ENCODE results near the gene SUCLA2.
"Not testable (repeated sequence)": the region's sequence is repeated elsewhere in the genome, so short reads cannot be mapped to it uniquely, and the experiment has no call there.

The SUCLA2 gene

GRCh38 chr13:47991859-47992258 is 9.2 kb downstream of the SUCLA2 start:
- no peak for DNase-seq (ENCODE audit: low spot score)

DNA sequence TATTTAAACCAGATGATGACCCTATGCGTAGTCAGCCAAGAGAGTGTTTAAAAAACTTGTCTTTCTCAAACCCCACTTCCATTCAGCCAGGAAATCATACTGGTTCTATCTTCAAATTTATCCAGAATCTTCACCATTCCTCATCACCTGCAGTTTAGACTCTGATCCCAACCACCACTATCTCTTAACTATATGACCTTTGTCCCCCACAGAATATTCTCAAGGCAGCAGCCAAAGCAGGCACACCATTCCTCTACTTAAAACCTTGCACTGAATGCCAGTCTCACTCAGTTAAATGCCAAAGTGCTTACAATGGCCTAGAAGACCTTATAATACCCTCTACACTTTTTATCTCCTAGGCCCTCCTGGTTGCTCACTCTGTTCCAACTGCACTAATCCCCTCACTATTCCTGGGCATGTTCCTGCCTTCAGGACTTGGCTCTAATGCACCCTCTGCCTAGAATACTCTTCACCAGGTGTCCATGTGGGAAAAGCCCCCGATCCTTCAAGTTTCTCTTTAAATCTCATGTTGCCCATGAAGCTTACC is 10.1 kb downstream of the SUCLA2 start:
- no peak for DNase-seq (ENCODE audit: low spot score)

GRCh38 chr13:47990427-47990826 is 10.6 kb downstream of the SUCLA2 start:
- DNase-seq (ENCODE audit: low spot score), result no peak

- DNase-seq (ENCODE audit: low spot score), result no peak
Observed at GRCh38 chr13:47983070-47983469, 18.0 kb downstream of the SUCLA2 start.

GRCh38 chr13:47976325-47976724 is 24.7 kb downstream of the SUCLA2 start:
- no peak for DNase-seq (ENCODE audit: low spot score)

DNA sequence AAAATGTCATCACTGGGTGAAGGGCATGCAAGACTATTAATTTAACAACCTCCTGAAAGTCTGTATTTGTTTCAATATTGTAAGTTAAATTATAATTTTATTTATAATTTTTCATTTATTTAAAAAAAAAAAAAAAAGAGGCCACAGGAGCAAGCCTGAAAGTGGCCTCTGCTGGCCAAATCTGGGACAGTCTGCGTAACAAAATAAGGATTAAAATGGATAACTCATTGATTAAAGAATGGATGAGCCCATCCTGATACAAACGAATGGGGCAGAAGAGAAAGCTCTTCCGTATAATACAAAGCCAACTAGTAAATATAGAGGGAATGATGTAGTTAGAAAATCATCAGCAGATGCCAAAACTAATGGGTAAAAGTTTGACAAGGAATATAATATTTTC is 36.2 kb downstream of the SUCLA2 start:
- DNase-seq (ENCODE audit: low spot score), result no peak

DNA sequence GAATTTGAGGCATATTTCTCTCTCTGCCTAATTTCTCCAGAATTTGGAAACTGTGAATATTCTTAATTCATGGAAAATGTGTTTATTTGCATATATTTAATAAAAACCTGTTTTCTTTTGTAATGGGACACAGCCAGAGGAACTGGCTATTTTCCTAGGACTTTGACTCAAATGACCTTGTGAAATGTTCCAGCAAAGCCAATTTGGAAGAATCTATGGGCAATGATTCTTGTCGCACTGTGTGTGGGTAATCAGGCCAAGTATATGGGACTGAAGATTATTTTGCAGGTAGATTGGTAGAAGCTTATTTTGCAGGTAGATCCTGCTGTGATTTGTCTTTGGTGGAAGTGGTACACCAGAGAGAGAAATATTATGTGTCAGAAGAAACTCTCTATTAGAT is 38.8 kb downstream of the SUCLA2 start:
- DNase-seq (ENCODE audit: low spot score), result no peak

DNA sequence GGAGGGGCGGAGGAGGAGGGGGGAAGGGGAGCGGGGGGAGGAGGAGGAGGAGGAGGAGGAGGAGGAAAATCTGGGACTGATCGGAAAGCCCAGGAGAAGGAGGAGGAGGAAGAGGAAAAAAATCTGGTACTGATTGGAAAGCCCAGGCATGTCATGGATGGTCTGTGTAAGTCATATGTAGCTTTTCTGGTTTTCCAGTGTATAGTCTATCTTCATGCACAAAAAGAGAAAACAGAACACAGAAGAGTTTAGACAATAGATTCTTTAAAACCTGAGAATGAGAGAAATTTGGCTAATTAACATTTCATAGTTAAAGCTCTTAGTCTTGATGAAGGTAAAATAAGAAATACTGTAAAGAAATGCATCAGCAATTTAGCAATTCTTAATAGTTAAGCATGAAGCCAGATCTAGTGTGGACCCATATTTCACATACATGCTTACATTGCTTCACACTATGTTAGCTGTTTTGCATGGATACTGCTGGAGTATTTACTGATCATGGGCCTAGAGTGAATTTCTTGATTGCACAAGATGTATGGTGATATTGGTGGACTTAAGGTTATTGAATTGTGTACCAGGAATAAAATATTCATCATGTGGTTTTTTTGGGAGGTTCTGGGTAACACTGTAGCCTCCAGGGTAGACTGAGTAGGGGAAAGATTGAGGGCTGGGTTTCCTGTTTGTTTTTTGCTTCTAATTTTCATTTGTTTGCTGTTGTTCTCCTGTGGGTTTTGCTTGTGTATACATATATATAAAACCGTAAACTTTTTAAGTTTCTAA is 41.4 kb downstream of the SUCLA2 start:
- DNase-seq (ENCODE audit: low spot score), result no peak

DNA sequence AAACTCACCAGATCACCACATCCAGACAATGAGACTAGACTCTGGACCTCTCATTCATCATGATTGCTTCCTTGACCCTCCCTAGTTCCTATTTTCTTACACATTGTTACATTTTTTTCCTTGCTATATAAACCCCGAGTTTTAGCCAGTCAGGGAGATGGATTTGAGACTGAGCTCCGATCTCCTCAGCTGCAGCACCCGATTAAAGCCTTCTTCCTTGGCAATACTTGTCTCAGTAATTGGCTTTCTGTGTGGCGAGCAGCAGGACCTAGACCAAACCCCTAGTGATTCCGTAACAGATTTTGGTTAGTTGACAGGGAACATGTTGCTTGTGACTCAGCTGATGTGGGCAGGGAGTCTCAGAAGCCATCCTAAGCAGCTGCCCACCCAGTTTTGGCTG is 44.0 kb downstream of the SUCLA2 start:
- no peak for DNase-seq (ENCODE audit: low spot score)

DNA sequence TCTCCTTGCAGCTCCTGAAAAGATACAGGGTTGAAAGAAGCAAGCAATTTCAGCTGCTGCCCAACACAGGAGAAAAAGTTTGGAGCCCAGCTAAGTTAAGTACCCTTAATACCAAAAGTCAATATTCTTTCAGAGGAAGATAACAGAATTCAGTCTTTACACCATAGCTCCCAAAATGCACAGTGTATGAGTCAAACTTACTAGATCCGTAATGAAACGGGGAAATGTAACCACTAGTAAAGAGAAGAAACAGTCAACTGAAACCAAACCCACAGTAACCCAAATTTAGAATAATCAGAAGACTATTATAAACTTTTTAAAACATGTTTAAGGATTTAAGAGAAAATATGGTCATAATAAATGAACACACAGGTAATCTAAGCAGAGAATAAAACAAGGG is 45.2 kb downstream of the SUCLA2 start:
- DNase-seq (ENCODE audit: low spot score), result no peak

DNA sequence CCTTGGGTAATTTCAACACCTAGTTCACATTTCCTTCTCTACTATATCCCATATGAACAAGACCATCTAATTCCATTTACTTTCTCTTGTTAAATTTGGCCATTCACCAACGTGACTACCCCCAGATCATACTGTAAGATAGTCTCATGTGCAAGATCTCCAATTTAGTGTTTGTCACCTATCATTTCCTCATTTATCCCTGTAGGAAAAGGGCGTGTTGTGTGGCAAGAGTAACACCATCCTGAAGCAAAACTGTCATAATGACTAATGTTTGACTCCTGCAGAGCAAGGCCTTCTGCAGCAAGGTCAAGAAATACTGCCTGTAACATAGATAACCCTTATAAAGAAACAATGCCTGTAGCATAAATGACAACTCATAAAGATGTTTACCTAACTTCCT is 51.3 kb downstream of the SUCLA2 start:
- DNase-seq (ENCODE audit: low spot score), result no peak

DNA sequence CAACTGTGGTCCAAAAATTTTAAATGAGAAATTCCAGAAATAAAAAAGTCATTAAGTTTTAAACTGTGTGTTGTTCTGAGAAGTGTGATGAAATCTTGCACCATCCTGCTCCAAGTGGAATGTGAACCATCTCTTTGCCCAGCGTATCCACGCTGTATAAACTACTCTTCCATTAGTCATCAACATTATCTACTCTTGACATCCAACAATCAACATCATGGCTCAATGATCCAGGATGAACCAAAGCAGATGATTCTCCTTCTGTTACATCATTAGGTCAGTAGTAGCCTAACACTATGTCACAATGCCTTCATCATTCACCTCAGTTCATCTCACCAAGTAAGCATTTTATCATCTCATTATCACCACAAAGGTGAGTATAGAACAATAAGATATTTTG is 55.3 kb downstream of the SUCLA2 start:
- DNase-seq (ENCODE audit: low spot score), result no peak

GRCh38 chr13:47945146-47945545 is 55.9 kb downstream of the SUCLA2 start:
- DNase-seq (ENCODE audit: low spot score), result not testable (repeated sequence)

- no peak for DNase-seq (ENCODE audit: low spot score)
Observed at GRCh38 chr13:47934371-47934770, 66.7 kb downstream of the SUCLA2 start.

DNA sequence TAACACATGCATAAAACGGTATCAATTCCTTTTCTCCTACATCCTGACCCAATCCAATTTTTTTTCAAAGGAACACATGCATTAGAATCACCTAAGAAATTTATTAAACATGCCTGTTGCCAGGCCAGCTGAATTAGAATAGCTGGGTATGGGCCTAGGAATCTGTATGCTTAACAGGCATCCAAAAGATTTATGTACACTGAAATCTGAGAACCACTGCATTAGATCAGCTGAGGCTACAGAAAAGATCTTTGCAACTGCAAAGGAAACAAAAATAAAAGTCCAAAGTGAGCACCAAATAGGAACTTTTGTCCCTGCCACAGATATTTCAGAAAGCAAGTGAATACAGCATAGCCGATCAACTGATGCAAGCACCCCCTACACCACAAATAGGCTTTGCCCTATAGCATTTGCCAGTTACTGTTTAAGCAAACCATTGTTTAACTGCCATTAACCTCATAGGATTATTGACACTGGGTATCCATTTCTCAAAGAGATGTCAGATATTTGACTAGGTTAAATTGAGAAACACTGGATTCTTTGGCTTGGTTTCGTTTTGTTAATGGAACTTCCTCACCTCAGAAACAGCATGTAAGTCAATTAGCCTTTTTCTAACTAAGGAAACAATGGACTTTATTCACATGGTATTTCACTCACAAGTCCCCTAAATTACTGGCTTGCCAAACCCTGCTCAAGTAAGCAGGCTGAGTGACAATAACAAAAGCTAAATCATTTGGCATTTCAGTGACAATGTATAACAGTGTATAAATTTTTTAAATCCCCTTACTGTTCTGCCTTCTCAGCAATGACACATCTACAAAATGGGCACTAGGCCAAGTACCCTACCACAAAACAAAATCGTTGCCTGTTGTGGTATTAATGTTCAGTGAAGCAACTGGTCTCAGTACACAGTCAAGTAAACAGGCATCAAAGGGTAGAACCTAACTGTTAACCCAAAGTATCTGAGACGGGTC is 67.8 kb downstream of the SUCLA2 start:
- no peak for DNase-seq (ENCODE audit: low spot score)

GRCh38 chr13:47930649-47931165 is 70.4 kb downstream of the SUCLA2 start:
- no peak for DNase-seq (ENCODE audit: low spot score)

GRCh38 chr13:47929156-47929555 is 71.9 kb downstream of the SUCLA2 start:
- no peak for DNase-seq (ENCODE audit: low spot score)

GRCh38 chr13:47917022-47917574 is 84.0 kb downstream of the SUCLA2 start:
- DNase-seq (ENCODE audit: low spot score), result no peak

DNA sequence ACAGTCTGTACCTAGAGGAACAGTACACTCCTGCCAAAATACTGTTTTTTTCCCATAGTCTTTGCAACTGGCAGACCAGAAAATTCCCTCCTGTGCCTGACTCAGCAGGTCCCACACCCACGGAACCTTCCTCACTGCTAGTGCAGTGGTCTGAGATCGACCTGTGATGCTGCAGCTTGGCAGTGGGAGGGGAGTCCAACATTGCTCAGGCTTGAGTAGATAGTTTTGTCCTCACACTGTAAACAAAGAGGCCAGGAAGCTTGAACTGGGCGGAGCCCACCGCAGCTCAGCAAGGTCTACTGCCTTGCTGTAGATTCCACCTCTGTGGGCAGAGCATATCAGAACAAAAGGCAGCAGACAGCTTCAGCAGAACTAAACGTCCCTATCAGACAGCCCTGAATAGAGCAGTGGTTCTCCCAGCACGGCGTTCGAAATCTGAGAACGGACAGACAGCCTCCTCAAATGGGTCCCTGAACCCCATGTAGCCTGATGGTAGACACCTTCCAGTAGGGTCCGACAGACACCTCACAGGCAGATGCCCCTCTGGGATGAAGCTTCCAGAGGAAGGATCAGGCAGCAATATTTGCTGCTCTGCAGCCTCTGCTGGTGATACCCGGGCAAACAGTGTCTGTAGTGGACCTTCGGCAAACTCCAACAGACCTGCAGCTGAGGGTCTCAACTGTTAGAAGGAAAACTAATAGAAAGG is 92.7 kb downstream of the SUCLA2 start:
- DNase-seq (ENCODE audit: low spot score), result no peak

- no peak for DNase-seq (ENCODE audit: low spot score)
Observed at GRCh38 chr13:47904891-47905290, 96.2 kb downstream of the SUCLA2 start.

GRCh38 chr13:47904241-47904640 is 96.8 kb downstream of the SUCLA2 start:
- DNase-seq (ENCODE audit: low spot score), result no peak

- no peak for DNase-seq (ENCODE audit: low spot score)
Observed at GRCh38 chr13:47903836-47904235, 97.2 kb downstream of the SUCLA2 start.

Measured in iPS-NIHi11 (cell line).